ENCODE data around the gene CACHD1.

Gene CACHD1

DNA sequence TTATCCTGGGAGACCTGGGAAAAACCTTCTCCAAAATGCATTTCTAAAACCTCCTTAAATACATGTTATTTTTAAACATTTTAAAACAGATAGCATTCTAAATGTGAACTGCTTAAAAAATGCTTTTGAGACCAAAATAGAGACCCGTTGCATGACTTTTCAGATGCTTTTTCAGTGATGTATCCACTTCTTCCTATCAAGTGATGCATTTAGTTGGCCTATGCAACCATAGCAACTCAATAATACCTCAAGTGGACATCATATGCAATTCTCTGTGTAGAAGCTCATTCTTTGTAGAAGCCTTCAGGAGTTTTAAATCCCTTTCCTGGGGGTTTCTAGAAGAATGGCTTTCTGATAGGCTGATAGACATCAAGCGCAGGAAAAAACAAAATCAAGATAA, 180.5 kb downstream of the CACHD1 start:
- H3K36me3 ChIP-seq = peaks cover 0 to 21% (median 7%) of the 10 kb centered on the region in 3 donors
- no peaks in the 10 kb centered on the region for H3K9me3 ChIP-seq
- intact Hi-C loops (cut with DNase I; ENCODE audit: low total_unique reads) = no loop called here
- H3K4me1 ChIP-seq = no peaks in the 10 kb centered on the region
- H3K27ac ChIP-seq = no peak overlapping the region
- no peaks in the 10 kb centered on the region for H3K27me3 ChIP-seq
- DNase-seq = no peak
- TF ChIP-seq, protein P1, sequence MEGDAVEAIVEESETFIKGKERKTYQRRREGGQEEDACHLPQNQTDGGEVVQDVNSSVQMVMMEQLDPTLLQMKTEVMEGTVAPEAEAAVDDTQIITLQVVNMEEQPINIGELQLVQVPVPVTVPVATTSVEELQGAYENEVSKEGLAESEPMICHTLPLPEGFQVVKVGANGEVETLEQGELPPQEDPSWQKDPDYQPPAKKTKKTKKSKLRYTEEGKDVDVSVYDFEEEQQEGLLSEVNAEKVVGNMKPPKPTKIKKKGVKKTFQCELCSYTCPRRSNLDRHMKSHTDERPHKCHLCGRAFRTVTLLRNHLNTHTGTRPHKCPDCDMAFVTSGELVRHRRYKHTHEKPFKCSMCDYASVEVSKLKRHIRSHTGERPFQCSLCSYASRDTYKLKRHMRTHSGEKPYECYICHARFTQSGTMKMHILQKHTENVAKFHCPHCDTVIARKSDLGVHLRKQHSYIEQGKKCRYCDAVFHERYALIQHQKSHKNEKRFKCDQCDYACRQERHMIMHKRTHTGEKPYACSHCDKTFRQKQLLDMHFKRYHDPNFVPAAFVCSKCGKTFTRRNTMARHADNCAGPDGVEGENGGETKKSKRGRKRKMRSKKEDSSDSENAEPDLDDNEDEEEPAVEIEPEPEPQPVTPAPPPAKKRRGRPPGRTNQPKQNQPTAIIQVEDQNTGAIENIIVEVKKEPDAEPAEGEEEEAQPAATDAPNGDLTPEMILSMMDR (IDR thresholded peaks at IDR 0.05) = no peak
- H3K4me3 ChIP-seq = no peak overlapping the region

DNA sequence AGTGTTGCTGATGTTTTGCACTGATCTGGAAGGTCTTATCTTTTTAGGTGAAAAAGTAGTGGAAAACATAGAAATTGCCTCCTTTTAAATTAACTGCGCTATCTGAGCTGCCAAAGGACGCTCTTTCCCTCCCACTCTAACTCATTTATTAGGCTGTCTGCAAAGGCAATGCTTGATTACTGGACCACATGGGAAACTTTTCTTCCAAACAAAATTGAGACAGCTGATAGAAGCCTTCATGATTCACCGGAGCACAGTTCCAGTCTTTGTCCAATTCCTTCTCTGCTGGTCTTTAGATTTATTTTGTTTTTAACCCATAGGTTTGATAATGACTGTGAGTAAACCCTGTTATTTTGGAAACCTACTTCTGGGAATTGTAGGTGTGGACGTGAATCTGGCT, 181.9 kb downstream of the CACHD1 start:
- Histone ChIP-seq H3K4me3 (no peak overlapping the region), H3K4me1 (no peaks in the 10 kb centered on the region), H3K27me3 (no peaks in the 10 kb centered on the region), H3K27ac (no peak overlapping the region), H3K36me3 (peaks cover 0 to 25% (median 7%) of the 10 kb centered on the region in 3 donors), H3K9me3 (no peaks in the 10 kb centered on the region)
- intact Hi-C loops (cut with DNase I; ENCODE audit: low total_unique reads) = no loop called here
- TF ChIP-seq, protein P1 (IDR thresholded peaks at IDR 0.05) = no peak
- no peak for DNase-seq

- Histone ChIP-seq H3K9me3 (no peaks in the 10 kb centered on the region), H3K36me3 (peaks cover 0 to 25% (median 7%) of the 10 kb centered on the region in 3 donors), H3K4me1 (no peaks in the 10 kb centered on the region), H3K27me3 (no peaks in the 10 kb centered on the region), H3K27ac (no peak overlapping the region), H3K4me3 (no peak overlapping the region)
- intact Hi-C loops (cut with DNase I; ENCODE audit: low total_unique reads) = no loop called here
- TF ChIP-seq, protein P1 (IDR thresholded peaks at IDR 0.05) = no peak
- no peak for DNase-seq
Measured at GRCh38 chr1:64653466-64653865, 183.5 kb downstream of the CACHD1 start.

GRCh38 chr1:64654519-64655341, 184.8 kb downstream of the CACHD1 start:
- H3K27ac ChIP-seq = no peak overlapping the region
- H3K27me3 ChIP-seq = no peaks in the 10 kb centered on the region
- intact Hi-C loops (cut with DNase I; ENCODE audit: low total_unique reads) = no loop called here
- no peak for DNase-seq
- no peaks in the 10 kb centered on the region for H3K9me3 ChIP-seq
- H3K4me3 ChIP-seq = no peak overlapping the region
- peaks cover 0 to 37% (median 8%) of the 10 kb centered on the region in 3 donors for H3K36me3 ChIP-seq
- H3K4me1 ChIP-seq = no peaks in the 10 kb centered on the region
- TF ChIP-seq, protein P1 (IDR thresholded peaks at IDR 0.05) = no peak

DNA sequence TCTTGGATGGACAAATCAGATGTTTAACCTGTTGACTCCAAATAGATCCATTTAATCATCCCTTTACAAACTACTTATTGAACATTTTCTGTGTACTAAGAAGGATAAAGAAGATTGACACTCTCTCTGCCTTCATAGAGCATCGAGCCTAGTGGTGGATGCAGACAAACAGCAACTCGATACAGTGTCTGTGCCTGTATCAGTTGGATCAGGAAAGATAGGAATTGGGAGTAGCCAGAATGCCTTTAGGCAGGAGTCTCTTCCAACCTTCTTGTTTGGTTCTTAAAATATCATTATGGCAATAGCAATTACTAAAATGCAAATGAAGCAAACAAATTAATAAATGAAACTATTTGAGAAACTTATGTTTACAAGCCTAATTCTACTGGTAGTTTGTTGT, 185.9 kb downstream of the CACHD1 start:
- no peaks in the 10 kb centered on the region for H3K9me3 ChIP-seq
- intact Hi-C loops (cut with DNase I; ENCODE audit: low total_unique reads) = no loop called here
- peaks cover 0 to 46% (median 18%) of the 10 kb centered on the region in 3 donors for H3K36me3 ChIP-seq
- H3K4me1 ChIP-seq = no peaks in the 10 kb centered on the region
- no peak overlapping the region for H3K4me3 ChIP-seq
- TF ChIP-seq, protein P1 (IDR thresholded peaks at IDR 0.05) = no peak
- H3K27ac ChIP-seq = no peak overlapping the region
- DNase-seq = no peak
- H3K27me3 ChIP-seq = no peaks in the 10 kb centered on the region
